T-helper 1 cell (primary cell): ENCODE data around the gene THBS1.

ENCODE experiments used
- DNase-seq, 5 donors: peaks; one replicate each; pipeline ENCODE4 v3.0.0-alpha.2; 2012 to 2020
- total RNA-seq, 4 donors: gene quantifications; one replicate each; lab custom pipeline; 2026; lab: John Stamatoyannopoulos, UW

Gene THBS1
- total RNA-seq: 1.5 to 11.6 (median 5.7) reads per million in 4 donors

GRCh38 chr15:39580485-39581241, at the start of gene THBS1:
Gene THBS1, plus strand, starts transcription at chr15:39581079. Its CDS starts 779 bp downstream, at chr15:39581858.
- DNase-seq: peak in 3 of 5 donors; percentile 13 to 18 (median 15)

DNA sequence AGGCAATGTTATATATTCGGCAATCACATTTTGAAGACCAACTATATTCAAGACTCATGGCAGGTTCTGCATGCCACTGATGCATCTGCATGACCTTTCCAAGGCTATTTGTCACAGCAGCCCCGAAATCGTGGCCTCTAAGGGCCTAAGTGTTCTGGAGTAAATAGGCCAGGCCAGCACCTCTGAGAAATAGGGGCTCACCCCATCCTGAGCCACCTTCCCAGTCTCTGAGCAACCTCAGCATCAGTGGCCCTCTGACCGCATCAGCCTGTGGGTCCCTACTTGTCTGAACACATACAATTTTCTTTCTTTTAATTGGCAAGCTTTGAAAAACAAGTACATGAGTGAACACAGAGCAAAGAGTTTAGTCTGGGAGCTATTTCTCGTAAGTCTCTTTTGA, 45.9 kb upstream of the THBS1 start:
- DNase-seq: no peak

DNA sequence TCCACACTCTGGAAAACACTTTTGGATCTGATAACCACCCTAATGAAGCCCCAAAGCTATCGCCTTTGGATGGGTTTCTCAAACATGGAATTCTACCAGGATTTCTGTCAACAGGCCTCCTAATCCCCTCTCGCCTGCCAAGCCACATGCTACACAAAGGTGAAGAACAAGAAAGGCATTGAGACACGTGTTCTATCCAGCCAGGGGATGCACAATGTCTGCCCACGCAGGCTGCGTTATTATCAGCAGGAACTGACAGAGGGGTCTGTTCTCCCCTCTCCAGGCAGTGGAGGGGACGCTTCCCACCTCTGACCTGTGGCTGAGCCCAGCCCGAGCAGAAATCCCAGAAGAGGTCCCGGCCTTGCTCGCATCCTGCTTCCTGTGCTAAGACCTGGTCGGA, 45.4 kb upstream of the THBS1 start:
- DNase-seq: no peak

GRCh38 chr15:39538936-39539335, 41.9 kb upstream of the THBS1 start:
- DNase-seq: no peak

GRCh38 chr15:39539466-39539865, 41.4 kb upstream of the THBS1 start:
- no peak for DNase-seq

DNA sequence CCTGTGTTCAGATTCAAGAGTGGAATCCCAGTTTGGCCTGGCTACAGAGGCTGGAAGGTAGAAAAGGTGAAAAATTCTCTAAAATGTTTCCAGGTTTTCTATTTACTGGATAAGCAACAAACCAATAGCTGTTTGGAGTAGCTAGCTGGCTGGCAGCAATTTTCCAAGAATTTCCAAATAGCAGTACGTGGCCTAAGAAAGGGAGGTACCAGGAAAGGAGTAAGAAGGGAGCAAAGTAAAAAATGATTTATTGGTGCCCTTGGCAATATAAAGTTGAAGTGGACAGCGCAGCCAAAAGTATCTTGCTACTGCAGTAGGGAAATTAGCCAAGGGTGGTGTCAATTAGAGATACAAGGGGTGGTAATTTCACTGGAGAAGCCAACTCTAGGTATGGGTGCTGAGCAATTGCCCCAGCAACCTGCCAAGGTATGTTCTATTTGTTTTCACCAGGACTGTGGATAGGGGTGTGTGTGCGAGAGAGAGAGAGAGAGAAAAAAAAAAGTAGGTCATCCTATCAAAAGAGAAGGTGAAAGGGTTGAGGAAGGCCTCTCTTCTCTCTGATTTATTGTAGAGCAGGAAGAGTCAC, 40.8 kb upstream of the THBS1 start:
- DNase-seq: no peak

DNA sequence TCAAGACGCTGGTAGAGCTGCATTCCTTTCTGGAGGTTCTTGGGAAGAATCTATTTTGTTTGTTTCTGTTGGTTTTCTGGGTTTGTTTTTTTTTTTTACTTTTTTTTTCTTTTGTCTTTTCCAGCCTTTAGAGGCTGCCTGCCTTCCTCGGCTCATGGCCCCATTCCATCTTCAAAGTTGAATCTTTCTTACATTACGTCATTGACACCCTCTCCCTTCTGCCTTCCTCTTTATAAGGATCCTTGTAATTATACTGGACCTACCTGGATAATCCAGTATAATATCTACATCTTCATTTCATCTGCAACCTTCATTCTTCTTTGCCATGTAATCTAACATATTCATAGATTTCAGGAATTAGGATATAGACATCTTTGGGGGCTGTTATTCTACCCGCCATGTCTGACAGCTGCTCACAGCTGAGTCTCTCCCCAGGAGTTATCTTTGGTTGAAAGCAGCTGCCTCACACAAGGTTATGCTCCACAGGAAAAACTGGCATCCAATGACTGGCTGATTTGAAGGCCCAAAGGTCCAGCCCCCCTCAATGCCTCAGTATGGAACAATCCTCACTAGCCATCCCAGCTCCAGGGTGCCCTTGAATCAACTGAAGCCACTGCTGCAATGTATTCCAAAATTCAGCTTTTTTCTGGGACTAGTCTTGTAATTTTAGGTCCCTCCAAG, 38.4 kb upstream of the THBS1 start:
- no peak for DNase-seq

GRCh38 chr15:39543651-39544050, 37.2 kb upstream of the THBS1 start:
- no peak for DNase-seq

DNA sequence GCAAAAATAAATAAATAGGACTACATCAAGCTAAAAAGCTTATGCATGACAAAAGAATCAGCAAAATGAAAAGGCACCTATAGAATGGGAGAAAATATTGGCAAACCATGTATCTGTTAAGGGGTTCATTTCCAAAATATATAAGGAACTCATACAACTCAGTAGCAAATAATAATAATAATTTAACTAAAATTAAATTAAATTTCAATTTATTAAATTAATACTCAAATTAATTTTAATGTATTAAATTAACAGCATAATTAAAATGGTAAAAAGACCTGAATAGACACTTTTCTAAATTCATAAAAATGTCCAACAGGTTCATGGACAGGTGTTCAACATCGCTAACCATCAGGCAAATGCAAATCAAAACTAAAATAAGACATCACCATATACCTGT, 34.0 kb upstream of the THBS1 start:
- no peak for DNase-seq

GRCh38 chr15:39548561-39548960, 32.3 kb upstream of the THBS1 start:
- no peak for DNase-seq

DNA sequence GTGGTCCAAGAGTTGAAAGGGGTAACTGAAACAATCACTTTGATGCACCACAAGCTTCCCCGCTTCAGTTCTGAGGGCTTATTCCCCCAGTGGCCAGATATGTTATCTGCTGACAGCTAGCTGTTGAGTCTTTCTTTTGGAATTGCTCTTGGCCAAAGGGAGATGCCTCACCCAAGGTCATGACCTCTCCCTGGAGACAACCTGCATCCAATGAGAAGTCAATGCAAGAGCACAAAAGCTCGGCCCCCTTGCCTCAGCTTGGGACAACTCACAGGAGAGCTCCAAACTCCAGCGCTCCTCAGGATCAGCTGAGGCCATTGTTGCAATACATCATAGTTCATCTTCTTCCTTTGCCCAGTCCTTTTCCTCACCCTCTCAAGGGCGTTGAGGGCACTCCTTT, 31.0 kb upstream of the THBS1 start:
- no peak for DNase-seq

DNA sequence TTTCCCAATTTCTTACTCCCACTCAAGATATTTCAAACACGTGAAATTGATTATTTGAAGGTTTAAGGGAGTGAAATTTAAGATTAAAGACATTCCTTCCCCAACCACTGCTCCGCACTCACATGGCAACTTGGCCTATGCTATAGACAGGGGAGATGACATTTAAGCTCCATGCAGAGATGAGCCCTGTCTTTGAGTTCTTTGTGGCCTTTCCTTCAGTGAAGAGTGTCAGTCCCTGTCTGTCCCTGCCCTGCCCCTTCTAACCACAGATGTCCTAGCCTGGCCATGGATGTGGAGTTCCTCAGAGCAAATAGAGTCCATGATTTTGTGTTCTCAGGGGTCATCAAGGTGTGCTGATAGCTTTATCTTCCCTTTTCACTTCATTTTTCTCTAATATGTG, 29.4 kb upstream of the THBS1 start:
- DNase-seq: no peak

DNA sequence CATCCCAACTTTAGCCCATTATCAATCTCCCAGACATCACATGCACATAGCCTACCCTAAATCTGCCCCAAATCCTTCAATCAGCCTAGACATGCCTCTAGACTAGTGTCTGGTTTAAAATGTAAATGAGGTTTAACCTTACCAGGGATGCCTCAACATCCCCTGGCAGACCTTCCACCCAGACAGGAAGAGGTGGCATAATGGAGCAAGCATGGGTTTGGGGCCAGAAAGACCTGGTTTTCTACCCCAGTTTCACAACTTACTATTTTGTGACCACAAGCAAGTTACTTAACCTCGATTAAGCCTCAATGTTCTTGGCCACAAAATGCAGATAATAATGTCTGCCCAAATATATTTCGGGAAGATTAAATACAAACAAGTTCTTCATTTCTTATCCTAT, 28.3 kb upstream of the THBS1 start:
- no peak for DNase-seq

DNA sequence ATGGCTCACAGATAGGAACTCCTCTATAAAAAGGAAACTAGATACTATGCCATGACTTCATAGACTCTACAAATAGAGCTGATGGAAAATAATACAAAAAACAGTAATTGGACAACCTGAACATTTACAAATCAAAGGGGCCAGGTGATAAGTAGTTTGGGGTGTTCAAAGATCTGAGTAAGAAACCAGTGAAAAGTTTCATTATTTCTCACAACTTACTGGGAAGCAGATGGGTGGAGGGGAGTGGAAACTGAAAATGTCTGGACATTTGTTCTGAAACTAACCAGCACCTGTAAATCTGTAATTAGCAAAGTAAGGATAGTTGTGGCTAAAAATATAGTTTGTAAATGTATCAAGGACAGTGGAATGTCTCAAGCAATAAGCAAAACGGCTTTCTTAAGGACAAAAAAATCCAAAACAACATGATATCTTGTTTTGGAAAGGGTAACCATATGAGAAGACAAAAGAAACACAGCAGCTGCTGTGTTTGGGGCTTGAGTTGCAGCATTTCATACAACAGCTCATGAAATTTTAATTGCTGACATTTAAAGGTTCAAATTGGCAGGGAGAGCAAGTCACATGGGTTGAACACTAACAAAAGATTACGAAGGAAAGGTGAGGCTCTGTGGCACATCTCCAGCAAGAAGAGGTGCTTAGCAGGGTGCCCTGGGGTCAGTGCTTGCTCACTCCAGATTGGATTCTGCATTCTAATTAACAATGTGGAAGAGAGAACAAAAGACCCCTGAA, 26.8 kb upstream of the THBS1 start:
- DNase-seq: no peak

- DNase-seq: no peak
These were observed 26.0 kb upstream of the THBS1 start for GRCh38 chr15:39554746-39555387.

- no peak for DNase-seq
These were observed 25.0 kb upstream of the THBS1 start for GRCh38 chr15:39555885-39556284.

DNA sequence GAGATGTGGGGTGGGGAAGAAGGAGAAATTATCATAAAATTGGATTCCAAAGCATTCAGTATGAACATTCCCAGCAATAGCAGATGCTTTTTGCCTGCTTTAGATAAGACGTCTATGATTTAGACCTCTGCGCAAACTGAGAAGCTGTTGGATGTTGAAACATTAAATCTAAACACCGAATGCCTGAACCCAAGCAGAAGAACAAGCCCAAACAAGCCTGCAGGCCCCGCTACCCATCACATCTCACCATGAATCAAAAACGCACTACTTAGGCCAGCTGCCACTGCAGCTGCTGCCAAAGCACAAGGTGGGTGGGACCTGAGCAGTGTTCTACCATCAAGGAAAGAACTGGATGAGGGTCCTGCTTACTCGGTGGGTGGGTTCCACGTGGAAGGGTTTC, 24.4 kb upstream of the THBS1 start:
- no peak for DNase-seq

DNA sequence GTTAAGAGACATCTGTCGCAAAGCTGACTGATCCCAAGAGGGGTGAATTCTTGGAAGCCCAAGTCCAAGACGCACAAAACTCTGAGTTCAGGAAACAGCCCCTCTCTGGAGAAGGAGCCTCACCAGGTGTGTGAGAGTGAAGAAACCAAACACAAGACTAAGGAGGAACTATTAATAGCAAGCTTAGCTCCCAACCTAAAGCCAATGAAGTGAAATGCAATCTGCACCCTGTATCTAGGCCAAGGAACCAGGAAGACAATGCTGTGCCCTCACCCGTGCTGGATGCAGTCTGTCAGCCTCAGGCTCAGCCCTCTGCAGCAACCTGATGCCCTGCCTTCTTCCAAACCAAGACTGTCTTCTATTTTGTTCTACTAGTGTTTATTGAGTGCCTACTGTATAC, 22.5 kb upstream of the THBS1 start:
- DNase-seq: no peak

DNA sequence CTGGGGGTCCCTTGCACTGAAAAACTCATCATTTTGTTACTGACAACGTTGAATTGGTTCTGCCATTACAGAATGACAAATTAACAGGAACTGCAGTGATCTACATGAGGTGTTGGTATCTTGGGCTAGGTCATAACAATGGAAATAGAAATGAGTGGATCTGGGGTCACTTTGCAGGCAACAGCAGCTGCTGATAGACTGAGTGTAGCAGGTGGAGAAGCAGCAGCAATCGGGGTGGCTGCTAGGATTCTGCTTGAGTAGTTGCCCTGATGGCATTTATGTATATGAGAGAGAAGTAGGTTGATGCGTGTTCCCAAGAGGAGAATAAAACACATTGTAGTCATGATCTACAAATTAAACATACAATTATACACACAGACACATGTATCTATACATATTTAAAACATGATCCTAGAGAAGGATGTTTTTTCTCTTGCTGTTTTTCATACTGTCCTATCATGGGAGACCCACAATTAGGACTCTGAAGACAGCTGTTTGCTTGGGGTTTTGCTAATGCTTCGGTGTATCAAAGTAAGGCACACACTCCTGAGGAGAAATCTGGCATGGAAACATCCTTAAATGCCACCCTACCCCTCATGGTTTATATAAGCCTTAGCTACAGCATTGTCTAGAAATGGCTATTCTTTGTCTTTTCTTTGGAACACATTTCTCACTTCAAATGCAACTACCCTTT, 15.8 kb upstream of the THBS1 start:
- no peak for DNase-seq

DNA sequence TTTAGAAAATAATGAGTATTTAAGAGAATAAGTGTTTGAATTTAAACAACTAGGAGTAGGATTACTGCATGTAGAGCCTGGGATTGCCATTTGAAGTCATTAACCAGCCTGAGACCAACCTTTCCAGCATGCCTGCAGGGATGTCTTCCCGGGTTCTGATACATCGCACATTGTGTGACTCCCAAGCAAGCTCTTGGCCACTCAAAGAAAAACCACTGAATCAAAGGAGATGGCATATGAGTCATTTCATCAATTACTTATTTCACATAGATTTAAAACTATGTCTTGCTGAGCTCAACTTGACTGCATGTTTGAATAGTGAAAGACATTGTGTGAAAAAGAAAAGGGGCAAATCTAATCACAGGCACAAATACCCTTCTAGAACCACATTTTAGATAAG, 15.0 kb upstream of the THBS1 start:
- no peak for DNase-seq

GRCh38 chr15:39573287-39573686, 7.6 kb upstream of the THBS1 start:
- DNase-seq: no peak

DNA sequence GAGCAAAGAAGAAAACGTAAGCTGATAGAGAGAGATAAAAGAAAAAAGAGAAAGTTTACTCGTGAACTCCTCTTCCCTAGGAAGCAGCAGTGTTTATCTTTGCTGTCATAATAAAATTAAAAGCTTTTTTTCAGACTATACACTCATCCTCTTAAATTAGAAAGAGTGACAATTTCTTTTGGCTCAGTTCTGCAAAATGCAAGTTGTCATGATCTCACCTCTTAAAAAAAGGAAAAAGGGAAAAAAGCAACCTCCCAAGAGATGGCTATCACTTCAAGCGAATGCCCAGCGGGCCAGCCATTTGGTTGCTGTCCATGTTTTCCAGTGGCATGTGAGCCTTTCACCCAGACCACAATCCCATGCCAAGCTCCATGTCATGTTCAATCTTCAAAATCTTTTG, 7.0 kb upstream of the THBS1 start:
- DNase-seq: no peak
